ENCODE data around the gene CRYBG3. TPM values are rescaled to one million over a fixed set of nuclear protein-coding genes. Genes with fewer than 3 reads are reported as not detected.

Gene CRYBG3
- total RNA-seq, 2 experiments from 2014 or later = 2.2 to 2.4 TPM

DNA sequence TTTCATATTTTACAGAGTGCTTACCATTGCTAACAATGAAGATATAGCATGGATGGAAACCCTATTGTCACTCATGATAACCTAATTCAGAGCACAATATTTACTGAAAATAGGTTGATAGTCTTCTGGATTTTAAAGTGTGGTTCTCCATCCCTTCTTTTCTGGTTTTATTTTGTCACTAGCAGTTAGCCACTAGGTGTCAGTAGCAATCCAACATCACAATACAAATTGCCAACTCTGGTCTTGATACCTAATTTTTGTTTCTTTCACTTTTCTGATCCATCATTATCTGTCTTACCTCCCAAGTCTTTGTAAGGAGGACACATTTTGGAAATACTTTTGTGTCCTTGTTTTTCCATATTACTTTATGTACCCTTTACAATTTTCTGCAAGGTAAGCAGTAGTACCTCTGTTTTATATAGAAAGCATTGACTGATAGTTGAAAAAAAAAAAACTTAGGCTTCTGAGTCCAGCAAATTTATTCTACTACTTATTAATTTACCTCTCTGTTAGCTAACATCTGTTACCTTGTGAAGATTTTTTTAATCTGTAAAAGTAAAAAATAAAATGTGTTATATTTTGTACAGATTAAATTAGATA, 28.3 kb upstream of the CRYBG3 start:
- Mint-ChIP-seq H3K9me3 (no peaks in the 10 kb centered on the region), H3K36me3 (ENCODE audit: low read depth) (peaks cover 4% of the 10 kb centered on the region), H3K4me3 (no peak overlapping the region), H3K27me3 (no peaks in the 10 kb centered on the region), H3K4me1 (ENCODE audit: low read depth) (no peaks in the 10 kb centered on the region), H3K27ac (no peak overlapping the region)
- no peak overlapping the region for H3K27ac ChIP-seq (ENCODE audit: low read depth in 1 of 2, low read length in 2 of 2)
- no peaks in the 10 kb centered on the region for H3K27me3 ChIP-seq (ENCODE audit: control insufficient read depth in 1 of 2, insufficient read depth in 2 of 2, low read length in 2 of 2)
- DNase-seq (peak in 4 of 14 experiments; percentile 24 to 80 (median 75)), ATAC-seq (ENCODE audit: poor library complexity) (peak; percentile 58)
- ChIA-PET CTCF (interaction anchor here (0.7 to 1.8 kb wide), 2 partner anchors 17 to 229 kb away, joined by 3 to 14 read pairs; no protein-coding TSS in a partner anchor), POLR2A (interaction anchor here (0.7 to 1.0 kb wide), 2 partner anchors 176 to 229 kb away, joined by 3 to 4 read pairs; no protein-coding TSS in a partner anchor)
- intact Hi-C loops (cut with DNase I, micrococcal nuclease) = loop anchor here (1.0 to 10.0 kb wide), 4 partner anchors 147 to 541 kb away; no protein-coding TSS in a partner anchor
- no peaks in the 10 kb centered on the region for H3K4me1 ChIP-seq (ENCODE audit: insufficient read depth, low read length)
- H3K4me3 ChIP-seq (ENCODE audit: low read length) = no peak overlapping the region
- no peaks in the 10 kb centered on the region for H3K9me3 ChIP-seq (ENCODE audit: control insufficient read depth in 1 of 2, insufficient read depth in 1 of 2, low read length in 2 of 2)
- no peaks in the 10 kb centered on the region for H3K36me3 ChIP-seq (ENCODE audit: insufficient read depth, low read length)
- TF ChIP-seq, protein P1, sequence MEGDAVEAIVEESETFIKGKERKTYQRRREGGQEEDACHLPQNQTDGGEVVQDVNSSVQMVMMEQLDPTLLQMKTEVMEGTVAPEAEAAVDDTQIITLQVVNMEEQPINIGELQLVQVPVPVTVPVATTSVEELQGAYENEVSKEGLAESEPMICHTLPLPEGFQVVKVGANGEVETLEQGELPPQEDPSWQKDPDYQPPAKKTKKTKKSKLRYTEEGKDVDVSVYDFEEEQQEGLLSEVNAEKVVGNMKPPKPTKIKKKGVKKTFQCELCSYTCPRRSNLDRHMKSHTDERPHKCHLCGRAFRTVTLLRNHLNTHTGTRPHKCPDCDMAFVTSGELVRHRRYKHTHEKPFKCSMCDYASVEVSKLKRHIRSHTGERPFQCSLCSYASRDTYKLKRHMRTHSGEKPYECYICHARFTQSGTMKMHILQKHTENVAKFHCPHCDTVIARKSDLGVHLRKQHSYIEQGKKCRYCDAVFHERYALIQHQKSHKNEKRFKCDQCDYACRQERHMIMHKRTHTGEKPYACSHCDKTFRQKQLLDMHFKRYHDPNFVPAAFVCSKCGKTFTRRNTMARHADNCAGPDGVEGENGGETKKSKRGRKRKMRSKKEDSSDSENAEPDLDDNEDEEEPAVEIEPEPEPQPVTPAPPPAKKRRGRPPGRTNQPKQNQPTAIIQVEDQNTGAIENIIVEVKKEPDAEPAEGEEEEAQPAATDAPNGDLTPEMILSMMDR (IDR thresholded peaks at IDR 0.05) = peak; percentile 89

DNA sequence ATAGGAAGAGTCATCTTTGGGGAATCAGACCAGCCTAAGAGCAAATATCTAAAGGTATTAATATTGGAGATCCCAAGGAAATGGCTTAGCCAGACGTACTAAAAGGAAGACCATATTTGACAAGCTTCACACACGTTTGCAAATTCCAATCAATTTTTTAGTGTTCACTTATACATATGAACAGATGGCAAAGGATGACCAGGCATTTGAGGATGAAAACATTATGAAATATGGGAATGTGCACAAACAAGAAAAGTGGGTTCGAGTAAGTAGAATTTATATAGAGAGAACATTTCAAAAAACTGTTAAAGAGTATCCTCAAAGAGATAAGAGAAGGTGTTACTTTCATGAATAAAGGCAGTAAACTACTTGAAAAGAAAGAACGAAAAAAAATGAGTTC, 25.9 kb upstream of the CRYBG3 start:
- Mint-ChIP-seq H3K4me1 (ENCODE audit: low read depth) (no peaks in the 10 kb centered on the region), H3K9me3 (no peaks in the 10 kb centered on the region), H3K4me3 (no peak overlapping the region), H3K27ac (no peak overlapping the region), H3K36me3 (ENCODE audit: low read depth) (peaks cover 4% of the 10 kb centered on the region), H3K27me3 (no peaks in the 10 kb centered on the region)
- no peaks in the 10 kb centered on the region for H3K36me3 ChIP-seq (ENCODE audit: insufficient read depth, low read length)
- no peak for ATAC-seq (ENCODE audit: poor library complexity)
- TF ChIP-seq, protein P1 (IDR thresholded peaks at IDR 0.05) = no peak
- H3K4me1 ChIP-seq (ENCODE audit: insufficient read depth, low read length) = no peaks in the 10 kb centered on the region
- H3K27ac ChIP-seq (ENCODE audit: low read depth in 1 of 2, low read length in 2 of 2) = no peak overlapping the region
- H3K27me3 ChIP-seq (ENCODE audit: control insufficient read depth in 1 of 2, insufficient read depth in 2 of 2, low read length in 2 of 2) = no peaks in the 10 kb centered on the region
- no peaks in the 10 kb centered on the region for H3K9me3 ChIP-seq (ENCODE audit: control insufficient read depth in 1 of 2, insufficient read depth in 1 of 2, low read length in 2 of 2)
- no peak for DNase-seq
- H3K4me3 ChIP-seq (ENCODE audit: low read length) = no peak overlapping the region
- CTCF ChIA-PET = no interaction called here
- POLR2A ChIA-PET = no interaction called here
- intact Hi-C loops (cut with DNase I, micrococcal nuclease) = loop anchor here in 1 of 2 experiments (10.0 kb wide), 1 partner anchor 539 kb away; no protein-coding TSS in a partner anchor

DNA sequence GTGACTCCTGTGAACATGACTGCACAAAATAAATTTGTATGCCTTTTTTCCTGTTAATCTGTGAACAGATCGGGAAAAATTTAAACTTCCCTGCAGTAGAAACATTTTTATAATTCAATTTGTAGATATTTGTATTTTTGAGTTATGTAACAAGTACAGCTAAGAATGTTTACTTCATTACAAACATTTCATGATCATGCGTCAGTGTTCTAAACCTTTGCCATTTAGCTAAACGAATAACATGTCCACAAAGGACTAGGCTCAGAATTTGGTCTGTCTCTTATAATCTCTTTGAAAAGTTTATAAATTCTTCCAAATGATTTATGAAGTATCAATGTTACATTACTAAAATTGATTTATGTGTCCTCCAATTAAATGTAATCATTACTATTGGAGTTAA, 17.3 kb upstream of the CRYBG3 start:
- Mint-ChIP-seq H3K4me3 (no peak overlapping the region), H3K36me3 (ENCODE audit: low read depth) (peaks cover 4% of the 10 kb centered on the region), H3K27ac (no peak overlapping the region), H3K27me3 (no peaks in the 10 kb centered on the region), H3K4me1 (ENCODE audit: low read depth) (no peaks in the 10 kb centered on the region), H3K9me3 (no peaks in the 10 kb centered on the region)
- DNase-seq = no peak
- intact Hi-C loops (cut with DNase I, micrococcal nuclease) = no loop called here
- Histone ChIP-seq H3K27ac (ENCODE audit: low read depth in 1 of 2, low read length in 2 of 2) (no peak overlapping the region), H3K9me3 (ENCODE audit: control insufficient read depth in 1 of 2, insufficient read depth in 1 of 2, low read length in 2 of 2) (no peaks in the 10 kb centered on the region), H3K4me1 (ENCODE audit: insufficient read depth, low read length) (no peaks in the 10 kb centered on the region), H3K36me3 (ENCODE audit: insufficient read depth, low read length) (no peaks in the 10 kb centered on the region), H3K27me3 (ENCODE audit: control insufficient read depth in 1 of 2, insufficient read depth in 2 of 2, low read length in 2 of 2) (no peaks in the 10 kb centered on the region), H3K4me3 (ENCODE audit: low read length) (no peak overlapping the region)
- TF ChIP-seq, protein P1 (IDR thresholded peaks at IDR 0.05) = no peak
- ATAC-seq (ENCODE audit: poor library complexity) = no peak
- ChIA-PET POLR2A (interaction anchor here (1.5 kb wide), 1 partner anchor 16 kb away, joined by 5 read pairs; no protein-coding TSS in a partner anchor), CTCF (interaction anchor here (0.8 to 1.0 kb wide), 2 partner anchors 51 to 209 kb away, joined by 3 read pairs; no protein-coding TSS in a partner anchor)
